HG02588 (cell line): ENCODE measurements around the gene TNFRSF21.
"Not testable (repeated sequence)": the region's sequence is repeated elsewhere in the genome, so short reads cannot be mapped to it uniquely, and the experiment has no call there.

Experiments
- ATAC-seq: cut with Tn5 transposase; IDR thresholded peaks from one replicate; pipeline ENCODE4 v1.9.1; 2021; ENCODE audit warnings: mild to moderate bottlenecking, moderate library complexity; ENCODE audit not compliant: unreplicated experiment

TNFRSF21 gene

GRCh38 chr6:47230579-47230978, 79.1 kb downstream of the TNFRSF21 start:
- ATAC-seq = no peak

- no peak for ATAC-seq
Observed at GRCh38 chr6:47229255-47229654, 80.5 kb downstream of the TNFRSF21 start.

- ATAC-seq = not testable (repeated sequence)
Observed at GRCh38 chr6:47228093-47228492, 81.6 kb downstream of the TNFRSF21 start.

GRCh38 chr6:47223251-47223650, 86.5 kb downstream of the TNFRSF21 start:
- not testable (repeated sequence) for ATAC-seq

- ATAC-seq = no peak
Observed at GRCh38 chr6:47221565-47221964, 88.1 kb downstream of the TNFRSF21 start.

GRCh38 chr6:47209632-47210031, 100.1 kb downstream of the TNFRSF21 start:
- no peak for ATAC-seq

DNA sequence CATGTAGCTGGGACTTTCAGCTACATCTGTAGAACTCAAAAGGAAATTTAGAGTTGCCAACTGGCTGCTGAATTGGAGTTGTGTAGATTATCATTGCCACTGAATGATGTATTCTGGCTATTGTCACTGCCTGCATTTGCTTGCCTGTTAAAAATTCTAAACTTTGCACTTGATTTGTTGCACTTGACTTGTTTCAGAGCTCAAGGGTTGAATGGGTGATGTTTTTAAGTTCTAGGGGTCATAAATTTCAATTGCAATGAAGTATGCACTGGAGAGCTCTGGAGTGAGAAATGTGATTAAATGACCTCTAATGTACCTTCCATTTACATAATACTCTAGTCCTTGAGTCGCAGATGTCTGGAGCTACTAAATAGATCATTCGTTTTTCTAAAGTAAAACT, 102.4 kb downstream of the TNFRSF21 start:
- no peak for ATAC-seq

- no peak for ATAC-seq
Observed at GRCh38 chr6:47206626-47207025, 103.1 kb downstream of the TNFRSF21 start.

GRCh38 chr6:47203938-47204611, 105.6 kb downstream of the TNFRSF21 start:
- ATAC-seq = no peak

DNA sequence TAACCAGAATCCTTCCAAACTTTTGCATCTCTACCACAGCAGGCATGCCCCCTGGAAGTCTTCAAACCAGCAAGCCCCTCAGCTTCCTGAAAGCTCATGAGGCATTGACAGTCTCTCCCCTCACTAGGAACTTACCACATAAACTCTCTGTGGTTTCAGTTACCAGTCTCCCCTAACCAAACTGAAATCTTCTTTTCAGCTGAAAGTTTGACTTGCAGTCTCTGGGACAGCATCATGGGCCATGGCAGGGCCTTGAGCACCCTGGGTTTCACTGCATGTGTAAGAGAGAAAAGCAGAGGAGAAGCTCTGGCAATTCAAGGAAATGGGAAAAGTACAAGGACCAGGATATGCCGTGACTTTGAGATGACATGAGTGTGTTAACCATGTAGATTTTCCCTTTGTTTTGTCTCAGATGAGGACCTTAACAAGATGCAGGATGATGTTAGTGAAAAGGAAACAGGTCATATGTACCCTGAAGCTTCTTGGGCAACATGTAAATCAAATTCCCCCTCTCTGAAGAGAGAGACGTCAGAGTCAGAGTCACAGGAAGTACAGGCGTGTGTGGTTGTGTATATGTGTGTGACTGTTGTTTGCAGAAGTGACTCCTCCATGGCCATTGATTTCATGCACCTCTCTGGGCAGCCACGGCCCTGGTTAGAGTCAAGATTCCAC, 106.3 kb downstream of the TNFRSF21 start:
- peak; percentile 90 for ATAC-seq

GRCh38 chr6:47202644-47203205, 107.0 kb downstream of the TNFRSF21 start:
- ATAC-seq = no peak

DNA sequence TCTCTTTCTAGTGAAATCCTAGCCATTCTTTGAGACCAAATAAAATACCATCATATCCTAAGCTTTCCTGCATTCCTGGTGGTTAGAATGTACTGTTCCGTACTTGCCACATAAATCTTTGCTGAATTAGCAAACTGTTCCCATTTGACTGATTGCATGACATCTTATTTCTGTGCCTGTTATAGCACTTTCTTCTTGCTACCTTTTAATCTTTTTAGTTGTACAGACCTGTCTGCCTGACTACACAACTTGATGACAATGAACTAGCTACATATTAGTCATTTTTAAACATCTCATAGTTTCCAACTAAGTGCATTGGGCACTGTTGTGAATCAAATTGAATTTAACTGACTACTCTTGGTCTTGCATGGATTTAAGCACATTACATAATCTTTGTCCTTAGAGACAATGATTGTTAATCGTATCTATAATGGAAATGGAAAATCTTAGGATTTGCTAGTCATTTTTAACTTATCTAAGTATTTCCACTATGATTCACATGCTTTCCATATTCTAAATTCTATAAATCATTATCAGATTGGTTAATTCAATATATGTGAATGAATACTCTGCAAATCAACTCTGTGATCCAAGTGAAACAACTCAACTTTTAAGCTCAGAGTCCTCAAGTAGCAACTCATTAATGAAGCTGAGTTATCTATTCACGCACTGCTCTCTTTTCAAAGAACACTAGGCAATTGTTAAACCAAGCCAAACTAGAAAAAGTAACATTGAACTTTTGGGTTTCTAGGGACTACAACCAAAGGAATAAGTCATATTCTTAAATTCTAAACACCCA, 109.0 kb downstream of the TNFRSF21 start:
- no peak for ATAC-seq

- no peak for ATAC-seq
Observed at GRCh38 chr6:47197682-47198640, 111.7 kb downstream of the TNFRSF21 start.

DNA sequence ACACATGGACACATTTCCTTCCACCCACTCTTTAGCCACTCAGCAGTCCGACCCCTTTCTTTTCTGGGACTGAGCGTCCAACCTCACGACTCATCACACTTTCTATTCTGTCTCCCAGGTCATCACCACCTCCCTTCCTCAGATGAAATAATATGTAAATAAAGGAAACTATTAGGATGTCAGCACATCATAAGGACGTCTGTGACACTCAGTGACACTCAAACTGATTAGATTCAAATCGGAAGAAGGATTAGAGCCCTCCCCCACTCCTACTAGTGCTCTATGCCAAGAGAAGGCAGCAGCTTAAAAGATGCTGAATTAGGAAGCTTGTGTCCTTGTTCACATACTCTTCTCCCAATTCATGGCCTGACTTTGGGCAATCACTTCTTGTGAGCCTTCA, 113.6 kb downstream of the TNFRSF21 start:
- ATAC-seq = no peak

DNA sequence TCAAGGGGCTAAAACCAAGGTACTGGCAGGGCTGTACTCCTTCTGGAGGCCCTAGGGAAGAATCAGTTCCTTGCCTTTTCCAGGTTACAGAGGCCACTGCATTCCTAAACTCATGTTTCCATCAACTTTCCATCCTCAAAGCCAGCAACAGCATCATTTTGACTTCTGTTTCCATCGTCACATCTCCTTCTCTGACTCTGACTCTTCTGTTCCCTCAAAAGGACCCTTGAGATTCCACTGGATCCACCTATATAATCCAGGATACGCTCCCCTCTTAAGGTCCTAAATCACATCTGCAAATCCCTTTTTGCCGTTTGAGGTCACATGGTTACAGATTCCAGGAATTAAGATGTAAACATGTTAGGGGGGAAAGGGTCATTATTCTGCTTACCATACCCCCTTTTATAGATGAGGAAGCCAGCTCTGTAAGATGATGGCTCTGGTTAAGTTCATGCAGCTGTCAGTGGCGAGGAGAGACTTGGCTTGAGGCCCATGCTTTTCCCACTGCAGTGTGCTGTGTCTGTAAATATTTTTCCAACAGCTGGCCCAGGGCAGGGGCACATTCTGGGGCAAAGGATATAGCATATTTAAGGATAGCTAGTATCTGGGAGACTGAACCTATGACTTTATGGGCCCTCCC, 114.6 kb downstream of the TNFRSF21 start:
- no peak for ATAC-seq

- ATAC-seq = no peak
Observed at GRCh38 chr6:47188588-47189021, 121.1 kb downstream of the TNFRSF21 start.

- ATAC-seq = no peak
Observed at GRCh38 chr6:47187893-47188587, 121.7 kb downstream of the TNFRSF21 start.

DNA sequence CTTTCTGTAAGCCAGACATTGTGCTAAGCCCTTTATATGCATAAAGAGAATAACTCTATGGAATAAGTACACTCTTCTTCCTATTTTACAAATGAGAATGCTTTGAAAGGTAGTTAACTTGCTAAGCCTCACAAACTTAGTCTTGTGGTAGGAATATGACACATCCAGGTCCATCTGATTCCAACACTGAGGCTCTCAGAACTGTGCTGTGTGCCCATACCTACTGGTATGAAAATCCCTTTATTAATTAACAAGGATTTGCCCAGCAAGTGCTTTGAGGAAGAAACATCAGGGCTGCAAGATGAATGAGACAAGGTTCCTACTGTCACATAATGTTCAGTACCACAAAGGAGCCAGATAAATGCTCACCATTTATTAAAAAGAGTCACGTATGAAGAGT, 122.6 kb downstream of the TNFRSF21 start:
- ATAC-seq = no peak

GRCh38 chr6:47182291-47182957, 127.3 kb downstream of the TNFRSF21 start:
- ATAC-seq = no peak
